Measurements from ENCODE around the gene PRRC1.

PRRC1 gene

DNA sequence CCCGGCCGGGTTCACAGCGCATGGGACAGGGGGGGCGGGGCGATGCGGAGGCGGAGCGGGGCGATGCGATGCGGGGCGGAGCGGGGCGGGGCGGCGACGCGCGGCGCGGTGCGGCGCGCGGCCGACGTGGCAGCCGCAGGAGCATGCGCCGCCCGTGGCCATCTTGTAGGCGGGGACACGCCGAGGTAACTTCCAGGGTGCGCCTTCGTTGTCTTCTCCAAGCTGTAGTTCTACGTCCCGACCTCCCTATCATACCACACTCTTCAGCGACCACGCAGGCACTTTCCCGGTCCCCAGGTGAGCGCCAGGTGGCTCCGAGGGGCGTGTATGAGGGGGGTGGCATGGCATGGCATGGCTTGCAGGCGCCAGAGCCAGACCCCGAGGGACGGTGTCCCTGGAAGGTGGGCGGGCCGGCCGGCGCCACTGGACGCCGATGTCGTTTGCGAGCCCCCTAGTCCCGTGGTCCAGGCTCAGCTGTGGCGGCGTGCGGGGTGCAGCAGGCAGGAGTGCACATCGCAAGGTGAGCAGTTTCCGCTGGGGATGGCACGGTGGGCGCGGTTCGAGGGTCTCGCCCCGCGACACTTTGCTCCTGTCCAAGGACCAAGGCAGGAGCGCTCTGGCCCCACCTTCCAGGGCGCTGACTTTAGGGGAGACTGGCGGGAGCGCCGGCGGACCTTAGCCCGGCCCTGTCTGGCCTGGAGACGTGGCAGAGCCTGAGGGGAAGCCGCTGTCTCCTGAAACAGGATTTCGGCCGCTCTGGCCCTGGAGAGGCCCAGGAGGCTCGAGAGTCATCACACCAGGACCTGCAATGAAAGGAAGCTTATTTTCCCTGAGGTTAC is at the start of gene PRRC1:
Gene PRRC1 (plus strand): TSS at position 161 of the 839 bp plus-strand sequence. CDS start 5,840 bp downstream, outside the sequence.
- H4K20me1 ChIP-seq (ENCODE audit: insufficient read depth): no peaks in the 10 kb centered on the region
- peak within 1 kb of the TSS; percentile 80 for H3K4me2 ChIP-seq
- peak within 1 kb of the TSS; percentile 97 for H2AFZ ChIP-seq (ENCODE audit: low read depth)
- H3K79me2 ChIP-seq (ENCODE audit: insufficient read depth, low read depth): peaks cover 45% of the 10 kb centered on the region
- peak within 1 kb of the TSS; percentile 27 for H3K4me3 ChIP-seq (IDR thresholded peaks at IDR 0.05; ENCODE audit: insufficient read depth, low read depth, low read length)
- peaks cover 15% of the 10 kb centered on the region for H3K4me1 ChIP-seq (ENCODE audit: low read depth, poor library complexity, severe bottlenecking)
- peak within 1 kb of the TSS; percentile 93 for H3K9ac ChIP-seq
- TF ChIP-seq, protein P1, sequence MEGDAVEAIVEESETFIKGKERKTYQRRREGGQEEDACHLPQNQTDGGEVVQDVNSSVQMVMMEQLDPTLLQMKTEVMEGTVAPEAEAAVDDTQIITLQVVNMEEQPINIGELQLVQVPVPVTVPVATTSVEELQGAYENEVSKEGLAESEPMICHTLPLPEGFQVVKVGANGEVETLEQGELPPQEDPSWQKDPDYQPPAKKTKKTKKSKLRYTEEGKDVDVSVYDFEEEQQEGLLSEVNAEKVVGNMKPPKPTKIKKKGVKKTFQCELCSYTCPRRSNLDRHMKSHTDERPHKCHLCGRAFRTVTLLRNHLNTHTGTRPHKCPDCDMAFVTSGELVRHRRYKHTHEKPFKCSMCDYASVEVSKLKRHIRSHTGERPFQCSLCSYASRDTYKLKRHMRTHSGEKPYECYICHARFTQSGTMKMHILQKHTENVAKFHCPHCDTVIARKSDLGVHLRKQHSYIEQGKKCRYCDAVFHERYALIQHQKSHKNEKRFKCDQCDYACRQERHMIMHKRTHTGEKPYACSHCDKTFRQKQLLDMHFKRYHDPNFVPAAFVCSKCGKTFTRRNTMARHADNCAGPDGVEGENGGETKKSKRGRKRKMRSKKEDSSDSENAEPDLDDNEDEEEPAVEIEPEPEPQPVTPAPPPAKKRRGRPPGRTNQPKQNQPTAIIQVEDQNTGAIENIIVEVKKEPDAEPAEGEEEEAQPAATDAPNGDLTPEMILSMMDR (conservative IDR thresholded peaks at IDR 0.05; ENCODE audit: low read depth, low read length): no peak
- no peaks in the 10 kb centered on the region for H3K27me3 ChIP-seq (ENCODE audit: insufficient read depth, low read depth)
- H3K36me3 ChIP-seq (ENCODE audit: insufficient read depth): no peaks in the 10 kb centered on the region
- H3K27ac ChIP-seq: peak within 1 kb of the TSS; percentile 78

DNA sequence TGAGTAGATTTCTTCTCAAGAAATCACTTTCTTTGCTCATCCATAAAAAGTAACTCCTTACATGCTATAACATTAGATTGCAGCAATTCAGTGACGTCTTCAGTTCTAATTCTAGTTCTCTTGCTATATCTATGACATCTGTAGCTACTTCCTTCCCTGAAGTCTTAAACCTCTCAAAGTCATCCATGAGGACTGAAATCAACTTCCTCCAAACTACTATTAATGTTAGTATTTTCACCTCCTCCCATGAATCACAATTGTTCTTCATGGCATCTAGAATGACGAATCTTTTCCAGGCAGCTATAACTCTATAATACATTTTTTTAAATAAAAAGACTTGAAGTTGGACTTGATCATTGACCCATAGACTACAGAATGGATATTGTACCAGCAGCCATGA is 46.2 kb upstream of the PRRC1 start:
- H3K4me3 ChIP-seq (IDR thresholded peaks at IDR 0.05; ENCODE audit: insufficient read depth, low read depth, low read length): no peak overlapping the region
- H2AFZ ChIP-seq (ENCODE audit: low read depth): no peak overlapping the region
- no peak overlapping the region for H3K4me2 ChIP-seq
- H4K20me1 ChIP-seq (ENCODE audit: insufficient read depth): no peaks in the 10 kb centered on the region
- H3K36me3 ChIP-seq (ENCODE audit: insufficient read depth): no peaks in the 10 kb centered on the region
- no peak overlapping the region for H3K27ac ChIP-seq
- H3K79me2 ChIP-seq (ENCODE audit: insufficient read depth, low read depth): no peaks in the 10 kb centered on the region
- H3K9ac ChIP-seq: no peak overlapping the region
- H3K27me3 ChIP-seq (ENCODE audit: insufficient read depth, low read depth): no peaks in the 10 kb centered on the region
- H3K4me1 ChIP-seq (ENCODE audit: low read depth, poor library complexity, severe bottlenecking): no peaks in the 10 kb centered on the region
- TF ChIP-seq, protein P1 (conservative IDR thresholded peaks at IDR 0.05; ENCODE audit: low read depth, low read length): no peak

DNA sequence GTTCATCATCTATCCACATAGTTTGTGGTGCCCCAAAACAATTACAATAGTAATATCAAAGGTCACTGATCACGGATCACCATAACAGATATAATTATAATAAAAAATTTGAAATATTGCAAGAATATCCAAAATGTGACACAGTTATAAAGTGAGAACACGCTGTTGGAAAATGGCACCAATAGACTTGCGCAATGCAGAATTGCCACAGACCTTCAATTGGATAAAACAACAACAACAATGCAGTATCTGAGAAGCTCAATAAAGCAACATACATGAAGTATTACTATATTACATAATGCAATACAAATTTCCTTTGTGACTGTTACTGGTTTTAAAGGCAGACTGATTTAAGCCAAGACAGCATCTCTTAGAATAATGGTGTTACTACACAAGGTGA is 44.7 kb upstream of the PRRC1 start:
- H3K9ac ChIP-seq: no peak overlapping the region
- H2AFZ ChIP-seq (ENCODE audit: low read depth): no peak overlapping the region
- H3K4me2 ChIP-seq: no peak overlapping the region
- no peaks in the 10 kb centered on the region for H3K27me3 ChIP-seq (ENCODE audit: insufficient read depth, low read depth)
- no peak overlapping the region for H3K4me3 ChIP-seq (IDR thresholded peaks at IDR 0.05; ENCODE audit: insufficient read depth, low read depth, low read length)
- H3K36me3 ChIP-seq (ENCODE audit: insufficient read depth): no peaks in the 10 kb centered on the region
- H4K20me1 ChIP-seq (ENCODE audit: insufficient read depth): no peaks in the 10 kb centered on the region
- TF ChIP-seq, protein P1 (conservative IDR thresholded peaks at IDR 0.05; ENCODE audit: low read depth, low read length): no peak
- H3K27ac ChIP-seq: no peak overlapping the region
- H3K79me2 ChIP-seq (ENCODE audit: insufficient read depth, low read depth): no peaks in the 10 kb centered on the region
- H3K4me1 ChIP-seq (ENCODE audit: low read depth, poor library complexity, severe bottlenecking): no peaks in the 10 kb centered on the region

DNA sequence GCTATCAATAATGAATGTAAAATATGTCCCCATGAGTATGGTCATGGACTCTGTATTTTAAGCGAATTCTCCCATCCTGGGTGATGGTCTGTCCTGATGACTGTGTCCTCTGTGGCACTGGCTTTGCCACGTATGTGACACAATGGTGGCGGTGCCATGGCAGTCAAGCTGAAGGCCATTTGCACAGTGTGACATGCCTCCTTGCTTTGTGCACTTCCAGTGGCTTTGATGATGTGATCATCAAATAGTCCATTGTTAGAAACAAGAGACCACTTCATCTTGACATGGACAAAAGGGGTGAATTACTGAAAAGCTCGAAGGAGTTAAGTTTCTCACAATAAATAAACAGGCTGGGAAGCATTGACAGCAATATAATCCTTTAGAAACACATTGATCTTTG is 31.0 kb upstream of the PRRC1 start:
- Histone ChIP-seq H3K4me1 (ENCODE audit: low read depth, poor library complexity, severe bottlenecking) (no peaks in the 10 kb centered on the region), H3K4me3 (IDR thresholded peaks at IDR 0.05; ENCODE audit: insufficient read depth, low read depth, low read length) (no peak overlapping the region), H3K27ac (no peak overlapping the region), H3K9ac (no peak overlapping the region), H3K27me3 (ENCODE audit: insufficient read depth, low read depth) (no peaks in the 10 kb centered on the region), H3K79me2 (ENCODE audit: insufficient read depth, low read depth) (no peaks in the 10 kb centered on the region), H3K4me2 (no peak overlapping the region), H3K36me3 (ENCODE audit: insufficient read depth) (no peaks in the 10 kb centered on the region), H4K20me1 (ENCODE audit: insufficient read depth) (no peaks in the 10 kb centered on the region), H2AFZ (ENCODE audit: low read depth) (no peak overlapping the region)
- TF ChIP-seq, protein P1 (conservative IDR thresholded peaks at IDR 0.05; ENCODE audit: low read depth, low read length): no peak

Measured in KMS-11 (cell line).